Measurements from ENCODE around the gene POM121L12. TPM values are rescaled to one million over a fixed set of nuclear protein-coding genes. Genes with fewer than 3 reads are reported as not detected.

POM121L12 gene
- not detected in 2 replicates for total RNA-seq

DNA sequence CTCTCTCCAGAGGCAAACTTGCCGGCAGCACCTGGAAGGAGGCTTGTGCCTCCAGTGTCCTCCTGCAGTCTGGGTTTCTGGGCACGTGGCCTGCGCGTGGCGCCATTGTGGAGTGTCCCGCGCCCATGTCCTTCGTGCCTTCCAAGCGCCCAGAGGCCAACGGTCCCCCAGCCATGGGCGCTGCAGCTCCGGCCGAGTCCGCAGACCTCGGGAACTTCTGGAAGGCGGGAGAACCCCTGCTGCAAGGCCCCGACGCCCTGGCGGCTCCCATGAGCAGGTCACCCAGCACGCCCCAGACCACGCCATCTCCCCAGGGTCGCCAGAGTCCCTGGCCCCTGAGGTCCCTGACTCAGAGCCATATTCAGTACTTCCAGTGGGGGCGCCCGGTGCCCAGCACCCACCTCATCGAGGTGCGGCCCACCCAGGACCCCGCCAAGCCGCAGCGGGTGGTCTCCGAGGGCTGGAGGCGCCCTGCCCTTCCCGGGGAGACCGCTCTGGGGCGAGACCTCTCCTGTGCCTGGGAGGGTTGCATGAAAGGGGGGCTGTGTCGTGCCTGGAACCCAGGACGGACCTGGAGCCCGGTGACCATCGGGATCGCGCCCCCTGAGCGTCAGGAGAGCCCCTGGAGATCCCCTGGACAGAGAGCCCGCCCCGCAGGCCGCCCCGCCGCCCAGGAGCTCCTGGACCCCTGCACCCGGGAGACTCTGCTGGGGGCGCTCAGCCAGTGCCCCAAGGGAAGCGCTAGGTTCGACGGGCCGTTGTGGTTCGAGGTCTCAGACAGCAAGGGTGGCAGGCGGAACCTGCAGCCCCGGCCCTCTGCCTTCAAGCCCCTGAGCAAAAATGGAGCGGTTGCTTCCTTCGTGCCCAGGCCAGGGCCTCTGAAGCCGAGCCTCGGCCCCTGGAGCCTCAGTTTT lies at the start of gene POM121L12:
Gene POM121L12 (plus strand): TSS at position 135 of the 914 bp plus-strand sequence. CDS start 39 bp downstream, at position 174.

Data from airway epithelial cell (primary cell).